Activated T-cell treated with anti-CD3 and anti-CD28 coated beads for 24 hours (primary cell): ENCODE results near the gene HDAC4.

Experiments used
- DNase-seq: peaks from one replicate; pipeline ENCODE4 v3.0.0-alpha.2; 2020; ENCODE audit warnings: low read depth

HDAC4 gene

GRCh38 chr2:239166201-239166834 is 234.5 kb downstream of the HDAC4 start:
- DNase-seq = no peak

DNA sequence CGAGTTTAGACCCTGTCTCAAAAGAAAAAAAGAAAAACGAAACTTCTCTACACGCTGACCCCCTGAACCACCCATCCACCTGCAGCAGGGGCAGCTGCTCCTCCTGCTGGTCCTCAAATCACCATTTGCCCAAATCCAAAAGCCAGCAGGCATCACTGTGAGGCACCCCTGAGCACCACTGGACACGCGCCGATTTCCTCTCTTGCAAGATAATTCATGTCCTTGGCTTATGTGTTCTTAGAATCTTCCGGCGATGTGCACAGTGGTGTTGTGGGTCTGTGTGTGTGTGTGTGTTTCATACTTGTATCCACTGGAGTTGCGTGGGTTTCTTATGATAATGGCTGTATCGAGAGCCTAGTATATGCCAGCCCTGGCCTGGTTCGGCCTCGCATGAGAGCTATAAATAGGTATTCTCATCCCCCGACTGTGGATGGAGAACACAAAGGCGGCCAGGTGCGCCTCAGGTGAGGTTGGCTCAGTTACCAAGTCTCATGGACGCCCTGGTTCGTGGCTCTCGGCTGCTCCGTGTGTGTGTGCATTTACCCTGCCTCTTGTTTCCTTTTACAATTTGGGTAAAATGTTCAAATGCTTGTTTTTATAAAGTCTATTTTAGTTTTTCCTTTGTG is 235.5 kb downstream of the HDAC4 start:
- no peak for DNase-seq

GRCh38 chr2:239164335-239164871 is 236.4 kb downstream of the HDAC4 start:
- DNase-seq = no peak

DNA sequence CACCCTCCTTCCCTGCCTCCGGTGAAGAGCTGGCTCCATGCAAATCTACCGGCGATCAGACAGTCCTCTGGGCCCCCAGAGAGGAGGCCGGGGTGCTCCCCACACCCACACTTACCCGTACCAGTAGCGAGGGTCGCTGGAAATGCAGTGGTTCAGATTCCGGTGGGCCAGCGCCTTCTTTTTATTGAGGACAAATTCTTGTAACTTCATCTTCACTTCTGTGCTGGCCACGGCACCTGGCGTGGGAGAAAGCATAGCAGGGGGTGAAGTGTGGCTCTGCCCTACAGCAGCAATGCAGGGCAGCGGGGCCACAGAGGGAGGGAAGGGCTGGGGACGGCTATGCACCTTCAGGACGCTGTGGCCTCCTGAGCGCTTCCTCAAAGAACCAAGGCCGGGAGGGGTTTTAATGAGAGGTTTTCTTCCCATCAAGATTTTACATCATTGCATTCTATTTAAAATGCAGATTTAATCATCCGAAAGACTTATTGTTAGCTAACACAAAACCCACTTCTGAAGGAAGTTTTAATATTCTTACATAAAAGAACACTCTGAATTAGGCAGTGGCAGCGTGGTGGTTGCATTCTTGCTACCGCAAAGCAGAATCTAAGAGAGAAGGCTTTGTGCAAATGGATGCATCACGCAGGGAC is 237.0 kb downstream of the HDAC4 start:
- no peak for DNase-seq

DNA sequence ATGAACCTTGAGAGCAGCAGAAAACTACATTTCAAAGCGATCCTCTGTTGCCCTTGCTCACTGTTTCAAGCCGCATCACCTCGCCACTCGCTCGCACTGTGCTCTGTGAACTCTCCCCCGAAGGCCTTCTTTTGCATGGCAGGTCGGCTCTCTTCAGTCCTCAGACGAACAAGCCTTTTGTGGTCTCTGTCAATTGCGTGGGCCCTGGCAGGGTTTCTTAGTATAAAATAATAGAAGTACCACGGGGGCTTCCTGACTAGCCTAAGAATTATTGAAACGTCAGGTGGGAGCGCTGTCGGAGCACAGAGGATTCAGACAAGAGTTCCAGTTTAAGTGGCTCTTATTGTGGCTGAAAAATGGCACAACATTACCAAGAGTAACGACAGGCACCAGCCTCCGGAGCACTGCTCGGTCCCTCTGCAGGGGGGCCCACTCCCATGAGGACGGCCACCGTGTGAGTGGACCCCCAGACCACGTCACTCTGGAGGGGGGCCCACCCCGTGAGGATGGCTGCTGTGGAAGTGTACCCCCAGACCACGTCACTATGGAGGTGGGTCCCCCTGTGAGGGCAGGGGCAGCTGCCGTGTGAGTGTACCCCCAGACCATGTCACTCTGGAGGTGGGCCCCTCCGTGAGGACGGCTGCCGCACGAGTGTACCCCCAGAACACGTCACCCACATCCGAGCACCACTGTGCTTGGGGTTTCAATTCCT is 237.7 kb downstream of the HDAC4 start:
- DNase-seq = no peak

DNA sequence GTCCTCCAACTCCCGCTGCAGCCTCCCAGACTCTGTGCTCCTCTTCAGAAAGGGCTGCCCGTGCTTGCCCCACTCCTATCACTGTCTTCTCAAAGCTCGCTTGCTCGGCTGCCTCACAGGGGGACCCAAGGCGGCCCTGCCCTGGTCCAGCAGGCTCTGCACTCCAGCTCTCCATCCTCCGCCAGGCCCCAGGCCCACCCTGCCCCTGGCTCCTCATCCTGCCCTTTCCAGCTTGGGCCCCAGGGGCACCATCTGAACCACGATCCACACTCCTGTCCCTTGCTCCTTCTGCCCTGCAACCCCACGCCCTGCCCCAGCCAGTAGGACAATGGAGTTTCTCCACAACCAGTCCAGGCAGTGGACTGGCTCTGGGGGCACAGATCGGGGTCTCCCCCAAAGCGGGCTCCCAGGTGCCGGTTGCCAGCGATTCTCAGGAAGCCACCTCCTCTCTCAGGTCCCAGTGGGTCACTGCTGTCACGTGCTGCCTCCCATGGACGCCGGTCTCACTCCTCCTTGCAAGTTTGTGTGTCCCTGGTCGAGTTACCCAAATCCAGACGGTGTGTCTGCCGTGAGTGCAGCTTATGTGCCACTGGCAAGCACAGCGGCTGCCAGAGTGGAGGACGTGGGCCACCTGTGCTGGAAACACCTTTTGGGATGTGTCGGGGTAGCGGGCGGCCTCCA is 238.5 kb downstream of the HDAC4 start:
- no peak for DNase-seq

DNA sequence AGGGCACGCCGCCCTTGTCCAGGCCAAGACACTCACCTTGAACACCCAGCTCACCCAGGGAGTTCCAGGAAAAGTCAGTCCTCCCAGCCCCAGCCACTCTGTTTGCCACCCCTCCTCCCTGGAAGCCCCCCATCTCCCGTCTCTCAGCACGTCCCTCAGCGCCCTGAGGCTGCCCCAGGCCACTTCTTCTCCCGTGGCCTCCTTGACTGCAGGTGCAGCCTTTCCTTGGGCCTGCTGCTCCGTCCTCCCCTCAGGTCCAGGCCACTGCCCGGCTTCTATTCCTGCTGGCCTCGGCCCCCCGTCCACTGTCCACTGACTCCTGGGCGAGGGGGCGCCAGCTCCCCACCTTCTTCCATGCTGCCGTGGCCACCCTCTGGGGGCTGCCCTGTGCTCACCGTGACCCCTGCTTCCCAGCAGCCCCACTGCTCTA is 239.1 kb downstream of the HDAC4 start:
- no peak for DNase-seq

- no peak for DNase-seq
These were observed 240.3 kb downstream of the HDAC4 start for GRCh38 chr2:239160226-239161143.

DNA sequence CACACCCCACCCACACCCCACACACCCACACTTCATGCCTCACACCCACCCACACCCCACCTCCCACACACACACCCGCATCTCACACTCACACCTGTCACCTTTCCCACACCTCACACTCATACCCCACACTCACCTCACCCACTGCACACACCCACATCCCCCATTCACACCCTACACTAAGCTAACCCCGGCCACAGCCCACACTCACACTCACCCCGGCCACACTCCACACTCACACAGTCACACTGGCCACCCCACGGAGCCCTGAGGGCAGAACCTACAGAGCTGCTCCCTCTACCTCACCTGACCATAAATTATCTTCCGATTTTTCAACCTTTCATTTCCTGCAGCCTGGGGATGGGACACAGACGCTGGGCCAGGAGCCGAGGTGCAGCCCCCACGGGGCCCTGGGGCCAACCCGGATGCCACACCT is 241.3 kb downstream of the HDAC4 start:
- DNase-seq = no peak

DNA sequence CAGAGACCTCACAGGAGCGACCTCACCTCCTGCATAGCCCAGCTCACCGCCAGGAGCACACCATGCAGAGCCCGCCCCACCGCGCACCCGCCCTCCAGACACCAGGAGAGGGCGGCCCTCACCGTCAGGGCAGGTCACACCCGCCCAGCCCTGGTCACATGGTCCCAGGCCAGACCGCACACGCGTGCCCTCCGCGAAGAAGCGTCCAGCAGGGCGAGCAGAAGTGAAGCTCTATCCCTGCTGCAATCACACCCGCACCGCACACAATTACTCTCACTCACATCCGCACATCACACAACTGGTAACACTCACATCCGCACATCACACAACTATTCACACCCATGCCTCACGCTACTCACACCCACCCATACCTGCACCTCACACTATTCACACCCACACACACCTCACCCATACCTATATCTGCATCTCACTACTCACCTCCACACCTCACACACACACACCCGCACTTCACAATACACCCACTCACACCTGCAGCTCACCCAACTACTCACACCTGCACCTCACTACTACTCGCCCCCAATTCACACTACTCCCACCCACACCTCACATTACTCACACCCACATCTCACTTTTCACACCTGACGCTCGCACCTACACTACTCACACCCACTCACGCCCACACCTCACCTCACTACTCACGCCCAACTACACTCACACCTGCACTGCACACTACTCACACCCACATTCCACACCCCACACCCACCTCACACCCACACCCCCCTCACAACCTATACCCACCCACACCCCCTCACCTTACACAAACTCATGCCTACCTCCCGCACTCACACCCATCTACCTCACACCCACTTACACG is 242.0 kb downstream of the HDAC4 start:
- no peak for DNase-seq

DNA sequence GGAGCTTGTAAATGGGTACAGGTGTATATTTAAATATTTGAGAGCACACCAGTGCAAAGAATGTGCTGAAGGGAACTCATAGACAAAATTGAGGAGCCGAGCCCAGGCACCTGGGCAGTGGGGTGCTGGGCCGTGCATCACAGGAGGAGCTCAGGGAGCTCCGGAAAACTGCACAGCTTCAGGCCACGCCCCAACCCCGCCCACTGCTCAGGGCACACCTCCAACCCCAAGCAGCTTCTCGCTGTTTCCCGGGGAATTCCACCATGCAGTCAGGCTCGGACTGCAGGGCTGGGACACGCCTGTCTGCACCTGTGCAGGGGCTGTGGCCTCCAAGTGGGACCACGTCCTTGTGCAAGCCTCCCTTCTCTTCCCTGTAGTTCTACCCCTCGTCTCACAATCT is 243.0 kb downstream of the HDAC4 start:
- DNase-seq = no peak

GRCh38 chr2:239157269-239157668 is 243.6 kb downstream of the HDAC4 start:
- no peak for DNase-seq

DNA sequence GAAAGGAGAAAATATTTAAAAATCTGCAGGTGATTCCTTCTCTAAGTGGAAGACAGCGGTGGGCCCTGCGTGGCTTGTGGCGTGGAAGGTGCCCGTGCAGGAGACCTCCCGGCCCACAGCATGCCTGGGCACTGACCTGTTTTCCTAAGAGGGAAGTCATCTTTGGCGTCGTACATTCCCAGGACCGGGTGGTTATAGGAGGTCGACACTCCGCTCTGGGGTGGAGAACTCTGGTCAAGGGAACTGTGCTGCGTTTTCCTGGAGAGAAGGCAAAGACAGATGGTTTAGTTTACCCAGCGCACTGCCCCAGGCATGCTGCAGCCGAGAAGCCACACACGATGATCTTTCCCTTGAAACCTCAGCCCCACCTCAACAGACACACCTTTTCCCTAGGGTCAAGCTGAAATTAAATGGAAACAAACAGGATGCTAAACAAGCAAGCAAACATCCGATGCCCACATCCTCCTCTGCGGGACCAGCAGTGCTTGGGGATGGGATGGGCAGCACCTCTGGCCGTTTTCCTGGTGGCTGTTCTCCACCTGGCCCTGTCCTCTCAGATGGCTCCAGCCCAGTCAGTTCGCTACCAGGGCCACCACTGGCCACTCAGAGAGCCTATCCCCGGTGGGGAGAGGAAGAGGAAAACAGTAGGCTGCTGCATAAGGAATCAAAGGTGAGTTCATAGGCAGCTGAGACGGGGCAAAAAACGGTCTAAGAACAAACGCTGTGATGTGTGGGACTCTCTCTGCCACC is 244.1 kb downstream of the HDAC4 start:
- DNase-seq = no peak

GRCh38 chr2:239155806-239156480 is 244.9 kb downstream of the HDAC4 start:
- no peak for DNase-seq

- no peak for DNase-seq
These were observed 245.6 kb downstream of the HDAC4 start for GRCh38 chr2:239154971-239155805.

GRCh38 chr2:239153806-239154591 is 246.8 kb downstream of the HDAC4 start:
- DNase-seq = no peak

- no peak for DNase-seq
These were observed 247.9 kb downstream of the HDAC4 start for GRCh38 chr2:239152916-239153305.
